GM21825 (cell line): ENCODE results near the gene NDUFAF7.
"Not testable (repeated sequence)": the region's sequence is repeated elsewhere in the genome, so short reads cannot be mapped to it uniquely, and the experiment has no call there.

Experiments
- ATAC-seq: cut with Tn5 transposase; IDR thresholded peaks from one replicate; pipeline ENCODE4 v1.9.1; 2021; ENCODE audit warnings: mild to moderate bottlenecking, moderate library complexity; ENCODE audit not compliant: unreplicated experiment

The NDUFAF7 gene

GRCh38 chr2:37215250-37215649 is 16.2 kb upstream of the NDUFAF7 start:
- ATAC-seq = no peak

DNA sequence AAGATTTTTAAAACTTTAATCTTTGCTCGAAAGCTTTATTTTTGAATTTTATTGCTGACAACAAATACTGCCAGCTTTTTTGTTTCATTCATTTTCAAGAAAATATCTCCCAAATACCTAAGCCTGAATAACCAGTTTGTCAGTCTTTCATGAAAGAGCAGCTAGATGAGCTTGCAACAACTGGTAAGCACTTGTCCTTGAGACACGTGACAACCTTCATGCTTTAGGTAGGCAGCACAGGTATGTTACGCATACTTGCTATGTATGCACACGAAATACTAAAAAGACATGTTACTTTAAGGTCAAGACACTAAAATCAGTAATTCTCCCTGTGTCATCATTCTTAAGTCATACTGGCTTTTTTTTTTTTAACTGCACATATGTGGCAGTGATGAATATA is 12.4 kb upstream of the NDUFAF7 start:
- no peak for ATAC-seq

DNA sequence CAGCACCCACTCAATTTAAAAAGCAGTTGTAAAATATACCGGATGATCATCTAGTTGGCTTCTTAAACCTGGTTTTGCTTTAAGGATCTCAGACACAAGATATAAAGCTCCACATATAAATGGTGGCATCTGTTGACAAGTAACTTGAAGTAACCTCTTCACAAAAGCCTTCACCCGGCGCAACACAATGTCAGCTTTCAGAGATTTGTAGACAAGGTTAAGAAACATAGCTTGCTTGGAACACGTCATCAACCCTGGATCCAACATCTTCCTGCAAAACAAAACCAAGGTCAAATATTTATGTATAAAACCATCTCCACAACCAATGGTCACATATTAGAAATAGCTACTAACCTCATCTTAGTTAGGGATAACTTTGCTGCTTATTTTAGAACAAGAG is 8.3 kb upstream of the NDUFAF7 start:
- ATAC-seq = no peak

GRCh38 chr2:37224063-37224462 is 7.4 kb upstream of the NDUFAF7 start:
- ATAC-seq = no peak

DNA sequence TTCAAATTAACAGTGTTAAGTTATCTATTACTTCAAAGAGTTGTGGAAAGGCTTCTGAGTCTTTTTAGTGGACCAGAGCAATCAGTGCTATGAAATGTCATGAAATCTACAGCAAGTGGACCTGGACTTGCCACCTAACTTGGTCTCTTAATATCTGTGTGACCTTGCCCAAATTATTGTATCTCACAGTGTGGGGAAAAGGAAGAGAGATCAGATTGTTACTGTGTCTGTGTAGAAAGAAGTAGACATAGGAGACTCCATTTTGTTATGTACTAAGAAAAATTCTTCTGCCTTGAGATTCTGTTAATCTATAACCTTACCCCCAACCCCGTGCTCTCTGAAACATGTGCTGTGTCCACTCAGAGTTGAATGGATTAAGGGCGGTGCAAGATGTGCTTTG is 6.3 kb upstream of the NDUFAF7 start:
- ATAC-seq = not testable (repeated sequence)

DNA sequence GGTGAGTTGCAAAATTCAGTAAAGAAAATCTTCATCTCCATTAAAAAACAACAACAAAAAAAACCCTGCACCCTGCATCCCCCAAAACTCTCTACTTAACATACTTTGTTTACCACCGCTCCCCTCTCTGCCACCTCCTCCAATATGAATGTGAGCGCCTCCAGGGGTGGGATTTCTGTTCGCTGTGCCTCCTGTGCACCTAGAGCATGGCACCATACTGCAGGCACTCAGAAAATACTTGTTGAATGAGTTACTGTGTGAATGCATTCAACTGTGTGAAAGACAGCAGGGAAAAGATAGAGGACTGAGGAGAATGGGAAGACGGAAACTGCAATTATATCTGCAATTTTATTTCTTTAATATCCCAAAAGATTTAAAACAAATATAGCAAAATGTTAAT is 4.6 kb upstream of the NDUFAF7 start:
- no peak for ATAC-seq

- ATAC-seq = no peak
These were observed 2.7 kb upstream of the NDUFAF7 start for GRCh38 chr2:37228788-37229187.

- no peak for ATAC-seq
These were observed 877 bp upstream of the NDUFAF7 start for GRCh38 chr2:37230581-37230980.

- no peak for ATAC-seq
These were observed 874 bp downstream of the NDUFAF7 start for GRCh38 chr2:37232131-37232933.

GRCh38 chr2:37243435-37243834 is 12.0 kb downstream of the NDUFAF7 start:
- ATAC-seq = no peak

GRCh38 chr2:37244017-37244416 is 12.6 kb downstream of the NDUFAF7 start:
- ATAC-seq = peak; percentile 88

DNA sequence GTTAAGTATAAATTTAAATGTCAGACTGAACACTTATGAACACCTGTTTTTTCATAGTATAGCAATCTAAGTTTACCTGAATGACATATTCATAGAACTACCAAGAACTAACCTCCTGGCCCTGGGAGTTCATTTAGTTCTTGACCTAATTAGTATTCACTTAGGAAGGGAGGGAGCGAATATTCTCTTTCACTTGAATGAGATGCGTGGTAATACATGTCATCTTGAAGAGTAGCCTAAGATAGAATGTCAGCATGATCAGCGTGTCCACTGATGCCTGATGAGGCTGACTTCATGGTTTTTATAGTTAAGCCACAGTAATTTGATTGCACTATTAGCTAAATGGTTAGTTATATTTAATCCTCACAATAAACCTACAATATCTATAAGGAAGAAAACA is 13.3 kb downstream of the NDUFAF7 start:
- ATAC-seq = no peak

GRCh38 chr2:37246205-37246604 is 14.7 kb downstream of the NDUFAF7 start:
- ATAC-seq = no peak

- ATAC-seq = no peak
These were observed 19.6 kb downstream of the NDUFAF7 start for GRCh38 chr2:37250869-37251740.

DNA sequence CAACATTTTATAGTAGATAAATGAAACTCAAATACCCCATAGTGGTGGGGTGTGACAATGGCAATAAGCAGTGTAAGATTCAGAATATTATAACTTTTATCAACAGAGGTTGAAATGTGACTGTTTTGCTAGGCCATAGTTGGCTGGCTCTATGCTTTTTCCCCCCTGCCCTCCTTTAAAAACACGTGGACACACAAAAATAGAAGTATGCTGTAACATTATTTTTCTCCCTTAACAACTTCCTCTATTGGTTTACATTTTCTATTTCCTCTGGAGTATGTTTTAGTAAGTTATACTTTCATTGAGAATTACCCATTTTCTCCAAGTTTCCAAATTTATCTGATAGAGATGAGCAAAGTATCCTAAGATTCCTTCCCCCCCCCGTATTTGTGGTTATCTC is 31.1 kb downstream of the NDUFAF7 start:
- no peak for ATAC-seq

GRCh38 chr2:37263839-37264238 is 32.4 kb downstream of the NDUFAF7 start:
- ATAC-seq = no peak

DNA sequence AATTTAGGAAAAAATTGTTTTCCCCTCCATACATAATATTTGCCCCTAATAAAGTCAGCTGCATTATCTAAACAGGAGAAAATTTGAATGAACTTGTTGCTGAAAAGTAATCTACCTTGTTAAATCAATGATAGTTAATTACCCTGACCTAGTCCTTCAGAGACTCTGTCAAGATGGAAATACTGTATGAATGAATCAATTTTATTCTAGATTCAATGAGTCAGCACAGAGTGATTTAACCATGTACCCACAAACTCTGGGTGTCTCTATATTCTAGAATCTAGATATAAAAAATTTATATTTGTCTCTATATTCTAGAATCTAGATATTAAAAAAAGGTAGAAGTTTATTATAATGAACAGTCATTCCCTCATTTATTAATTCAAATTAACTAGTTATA is 36.2 kb downstream of the NDUFAF7 start:
- no peak for ATAC-seq

GRCh38 chr2:37268111-37268510 is 36.7 kb downstream of the NDUFAF7 start:
- no peak for ATAC-seq

DNA sequence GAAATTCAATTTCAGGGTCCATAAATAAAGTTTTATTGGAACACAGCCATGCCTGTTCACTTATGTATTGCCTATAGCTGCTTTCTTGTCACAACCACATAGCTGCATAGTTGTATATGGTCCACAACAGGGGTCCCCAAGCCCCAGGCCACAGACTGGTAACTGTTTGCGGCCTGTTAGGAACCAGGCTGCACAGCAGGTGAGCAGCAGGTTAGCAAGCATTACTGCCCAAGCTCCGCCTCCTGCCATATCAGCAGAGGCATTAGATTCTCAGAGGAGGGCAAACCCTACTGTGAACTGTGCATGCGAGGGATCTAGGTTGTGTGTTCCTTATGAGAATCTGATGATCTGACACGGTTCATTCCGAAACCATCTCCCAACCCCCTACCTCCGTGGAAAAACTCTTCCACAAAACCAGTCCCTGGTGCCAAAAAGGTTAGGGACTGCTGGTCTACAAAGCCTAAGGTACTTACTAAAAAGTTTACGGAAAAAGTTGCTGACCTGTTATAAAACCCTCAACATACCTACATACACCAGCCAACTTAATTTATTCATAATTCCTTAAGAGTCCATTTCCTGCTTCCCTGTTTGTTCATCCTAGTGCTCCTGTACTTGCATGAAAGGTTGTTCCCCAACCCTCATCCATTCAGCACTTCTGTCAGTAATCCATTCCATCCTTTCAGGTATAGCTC is 40.1 kb downstream of the NDUFAF7 start:
- ATAC-seq = no peak

GRCh38 chr2:37274359-37274965 is 43.0 kb downstream of the NDUFAF7 start:
- ATAC-seq = no peak

GRCh38 chr2:37276291-37276690 is 44.8 kb downstream of the NDUFAF7 start:
- no peak for ATAC-seq
